K562 (cell line): ENCODE data around the gene HECW1. TPM values are rescaled to one million over a fixed set of nuclear protein-coding genes. Genes with fewer than 3 reads are reported as not detected.

ENCODE experiments used
- ATAC-seq: fragments of 200-7000 bp; cut with Tn5 transposase; 3 replicates; pipeline ENCODE4 v1.9.1; 2020; ENCODE audit warnings: moderate library complexity
- BruUV-seq: library from RNA; stranded (reverse); fragments of 400-500 nt; replicated peaks from 2 replicates; lab custom pipeline; 2021; lab: Mats Ljungman, UMichigan
- CTCF ChIA-PET: fragments of 300-600 bp; formaldehyde crosslinking; extraction: SDS; loops from one replicate; lab custom pipeline; 2021; ENCODE audit warnings: low intra/inter-chr PET ratio; lab: Yijun Ruan, JAX
- POLR2A ChIA-PET: fragments of 300-600, 350-650 bp; sonication (Branson Sonifier 250); formaldehyde crosslinking; extraction: SDS; loops from one replicate; lab custom pipeline; 2021; ENCODE audit warnings: antibody characterized with exemption, inconsistent platforms; lab: Yijun Ruan, JAX
- DNase-seq, 4 experiments: peaks; one replicate each; pipeline versions ENCODE4 v3.0.0 to v3.0.0-alpha.2; 2011 to 2018; ENCODE audit warnings: low spot score in 3 of 4, mixed read lengths in 3 of 4; ENCODE audit errors: extremely low read depth in 1 of 4
- FAIRE-seq: peaks from 2 replicates; lab custom pipeline; 2011; peaks lifted over from hg19 to GRCh38; lab: Jason Lieb, UNC
- H2AFZ ChIP-seq: 2 replicates; pipeline ENCODE4 v1.6.0; 2011; ENCODE audit warnings: low read depth, low read length, control low read depth, inconsistent platforms
- H3K27ac ChIP-seq: fragments of 200-600 bp; 3 replicates; pipeline ENCODE4 v1.8.0; 2011; ENCODE audit warnings: low read depth, mild to moderate bottlenecking, control low read depth, inconsistent platforms, low read length, moderate library complexity, mixed read lengths; ENCODE audit errors: extremely low read depth
- H3K27me3 ChIP-seq, 2 experiments: fragments of 300-600 bp in 1 of 2; 2 replicates in 1 of 2; 3 replicates in 1 of 2; pipeline versions ENCODE4 v1.6.0 to v1.8.0; 2011; ENCODE audit warnings: inconsistent platforms in 2 of 2, low read length in 2 of 2, mild to moderate bottlenecking in 1 of 2, mixed read lengths in 1 of 2, moderate library complexity in 1 of 2; ENCODE audit not compliant: control insufficient read depth in 2 of 2, insufficient read depth in 2 of 2
- H3K36me3 ChIP-seq: fragments of 300-600 bp; 3 replicates; pipeline ENCODE4 v1.8.0; 2011; ENCODE audit warnings: mild to moderate bottlenecking, low read length, inconsistent platforms; ENCODE audit not compliant: control insufficient read depth, insufficient read depth
- H3K4me1 ChIP-seq, 2 experiments: fragments of 200-600 bp in 1 of 2; replicated peaks in 1 of 2; 2 replicates in 1 of 2; 3 replicates in 1 of 2; pipeline versions ENCODE4 v1.5.1 to v1.8.0; 2011; ENCODE audit warnings: inconsistent platforms in 2 of 2, low read length in 2 of 2, mild to moderate bottlenecking in 1 of 2, mixed read lengths in 1 of 2, moderate library complexity in 1 of 2; ENCODE audit not compliant: control insufficient read depth in 2 of 2, insufficient read depth in 2 of 2
- H3K4me2 ChIP-seq: 2 replicates; pipeline ENCODE4 v1.6.1; 2011; ENCODE audit warnings: low read length, control low read depth, inconsistent platforms, mixed read lengths; ENCODE audit not compliant: insufficient read depth
- H3K4me3 ChIP-seq: fragments of 200-600 bp; sonication (generic), shearing (Covaris generic); 2 replicates; pipeline ENCODE4 v1.5.1; 2016; ENCODE audit warnings: control low read depth, inconsistent platforms
- H3K79me2 ChIP-seq: fragments of 200-600 bp; 3 replicates; pipeline ENCODE4 v1.8.0; 2011; ENCODE audit warnings: low read length, inconsistent platforms; ENCODE audit not compliant: control insufficient read depth, insufficient read depth
- H3K9ac ChIP-seq, 2 experiments: 2 replicates each; pipeline versions ENCODE4 v1.6.0 to v1.6.1; 2011; ENCODE audit warnings: low read depth in 2 of 2, low read length in 2 of 2, control low read depth in 1 of 2, inconsistent platforms in 1 of 2, mild to moderate bottlenecking in 1 of 2, mixed read lengths in 1 of 2; ENCODE audit not compliant: insufficient read depth in 1 of 2
- H3K9me1 ChIP-seq: one replicate; pipeline ENCODE4 v1.6.0; 2011; ENCODE audit warnings: inconsistent platforms, mild to moderate bottlenecking, low read length, moderate library complexity; ENCODE audit not compliant: control insufficient read depth, insufficient read depth
- H3K9me3 ChIP-seq: replicated peaks from 2 replicates; pipeline ENCODE4 v1.5.1; 2011; ENCODE audit warnings: low read depth, low read length, inconsistent platforms; ENCODE audit not compliant: control insufficient read depth, insufficient read depth
- H4K20me1 ChIP-seq: replicated peaks from 2 replicates; pipeline ENCODE4 v1.6.1; 2011; ENCODE audit warnings: low read length, inconsistent platforms, mixed read lengths; ENCODE audit not compliant: control insufficient read depth, insufficient read depth
- AFF4 ChIP-seq: sonication (generic); formaldehyde crosslinking; IDR thresholded peaks from 2 replicates; pipeline ENCODE4 v1.8.0; 2023; ENCODE audit warnings: mild to moderate bottlenecking, missing genetic modification reagents
- CHD2 ChIP-seq: IDR thresholded peaks from 2 replicates; pipeline ENCODE4 v1.6.1; 2011; ENCODE audit warnings: low read depth, low read length
- PRPF4 ChIP-seq: fragments of 200-400 bp; formaldehyde crosslinking; IDR thresholded peaks from one replicate; pipeline ENCODE4 v1.6.1; 2017; ENCODE audit warnings: low read length, low read depth, mild to moderate bottlenecking; ENCODE audit not compliant: insufficient read depth, poor library complexity, severe bottlenecking
- TFAP4 ChIP-seq: sonication (generic); formaldehyde crosslinking; IDR thresholded peaks from 2 replicates; pipeline ENCODE4 v1.8.0; 2022; ENCODE audit warnings: missing genetic modification reagents, mild to moderate bottlenecking, moderate library complexity, borderline replicate concordance
- ZNF75A ChIP-seq: fragments of 450-650 bp; formaldehyde crosslinking; IDR thresholded peaks from 2 replicates; pipeline ENCODE4 v1.4.0; 2020; ENCODE audit warnings: mild to moderate bottlenecking
- WGBS: fragments of 100-300 bp; shearing (Covaris generic); methylation state at CpG from one replicate; pipeline ENCODE4 v1.1.6; 2016; ENCODE audit warnings: low coverage, mixed read lengths; ENCODE audit not compliant: insufficient coverage; ENCODE audit errors: missing lambda C conversion rate; 5-methylcytosine and 5-hydroxymethylcytosine counted together
- in situ Hi-C: fragments of 300-500 bp; cut with MboI; formaldehyde crosslinking; loops from 4 replicates; pipeline ENCODE4 v1.15.0; 2018; ENCODE audit warnings: inconsistent platforms, mixed read lengths
- intact Hi-C: fragments of 100-400 bp; cut with micrococcal nuclease; formaldehyde crosslinking; loops from 2 replicates; pipeline ENCODE4 v1.14.2; 2022
- polyA plus RNA-seq, 8 experiments: library from polyadenylated mRNA; depleted of rRNA in 4 of 8; stranded (reverse) in 5 of 8; unstranded in 3 of 8; fragments of >200 nt; fragmentation: Nextera tagmentation in 2 of 8; fragmentation: Illumina TruSeq in 1 of 8; extraction: Ambion mirVana in 2 of 8; extraction: Trizol in 1 of 8; gene quantifications; 2 replicates each; pipeline versions ENCODE4 v1.2.1 to v1.2.3, GENCODE V29; 2011 to 2014; ENCODE audit warnings: inconsistent platforms in 1 of 8, missing spikeins in 1 of 8
- total RNA-seq, 7 experiments: library from RNA; depleted of rRNA in 6 of 7; stranded (reverse); fragments of >200 nt in 6 of 7; fragmentation: Illumina TruSeq in 2 of 7; extraction: Trizol in 2 of 7; gene quantifications; 2 replicates each; pipeline versions ENCODE4 v1.2.1 to v1.2.3, GENCODE V29; 2011 to 2021; ENCODE audit warnings: low replicate concordance in 1 of 7
- TF ChIP-seq, protein P1 (sequence below): sonication (generic); formaldehyde crosslinking; IDR thresholded peaks from 2 replicates; pipeline ENCODE4 v1.8.0; 2022; ENCODE audit warnings: mild to moderate bottlenecking, missing genetic modification reagents

Gene HECW1
- total and polyA plus RNA-seq, 9 of the 15 experiments (the other 6 are each of a cell fraction or from before 2014, with no cell fraction given), result 0.07 to 0.31 (median 0.13) TPM; not detected in 4

DNA sequence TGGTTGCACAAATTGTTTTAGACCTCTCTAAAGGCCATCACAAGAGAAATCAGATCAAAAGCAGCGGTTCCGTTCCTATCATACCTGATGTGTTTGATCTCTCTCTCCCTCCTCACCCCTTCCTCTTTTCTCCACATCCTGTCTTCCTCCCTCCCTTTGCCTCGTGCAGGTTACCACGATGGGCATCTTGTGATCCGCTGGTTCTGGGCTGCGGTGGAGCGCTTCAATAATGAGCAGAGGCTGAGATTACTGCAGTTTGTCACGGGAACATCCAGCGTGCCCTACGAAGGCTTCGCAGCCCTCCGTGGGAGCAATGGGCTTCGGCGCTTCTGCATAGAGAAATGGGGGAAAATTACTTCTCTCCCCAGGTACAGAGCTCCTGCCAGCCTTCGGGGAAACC lies 442.0 kb downstream of the HECW1 start (continued):
- TF ChIP-seq, protein P1, sequence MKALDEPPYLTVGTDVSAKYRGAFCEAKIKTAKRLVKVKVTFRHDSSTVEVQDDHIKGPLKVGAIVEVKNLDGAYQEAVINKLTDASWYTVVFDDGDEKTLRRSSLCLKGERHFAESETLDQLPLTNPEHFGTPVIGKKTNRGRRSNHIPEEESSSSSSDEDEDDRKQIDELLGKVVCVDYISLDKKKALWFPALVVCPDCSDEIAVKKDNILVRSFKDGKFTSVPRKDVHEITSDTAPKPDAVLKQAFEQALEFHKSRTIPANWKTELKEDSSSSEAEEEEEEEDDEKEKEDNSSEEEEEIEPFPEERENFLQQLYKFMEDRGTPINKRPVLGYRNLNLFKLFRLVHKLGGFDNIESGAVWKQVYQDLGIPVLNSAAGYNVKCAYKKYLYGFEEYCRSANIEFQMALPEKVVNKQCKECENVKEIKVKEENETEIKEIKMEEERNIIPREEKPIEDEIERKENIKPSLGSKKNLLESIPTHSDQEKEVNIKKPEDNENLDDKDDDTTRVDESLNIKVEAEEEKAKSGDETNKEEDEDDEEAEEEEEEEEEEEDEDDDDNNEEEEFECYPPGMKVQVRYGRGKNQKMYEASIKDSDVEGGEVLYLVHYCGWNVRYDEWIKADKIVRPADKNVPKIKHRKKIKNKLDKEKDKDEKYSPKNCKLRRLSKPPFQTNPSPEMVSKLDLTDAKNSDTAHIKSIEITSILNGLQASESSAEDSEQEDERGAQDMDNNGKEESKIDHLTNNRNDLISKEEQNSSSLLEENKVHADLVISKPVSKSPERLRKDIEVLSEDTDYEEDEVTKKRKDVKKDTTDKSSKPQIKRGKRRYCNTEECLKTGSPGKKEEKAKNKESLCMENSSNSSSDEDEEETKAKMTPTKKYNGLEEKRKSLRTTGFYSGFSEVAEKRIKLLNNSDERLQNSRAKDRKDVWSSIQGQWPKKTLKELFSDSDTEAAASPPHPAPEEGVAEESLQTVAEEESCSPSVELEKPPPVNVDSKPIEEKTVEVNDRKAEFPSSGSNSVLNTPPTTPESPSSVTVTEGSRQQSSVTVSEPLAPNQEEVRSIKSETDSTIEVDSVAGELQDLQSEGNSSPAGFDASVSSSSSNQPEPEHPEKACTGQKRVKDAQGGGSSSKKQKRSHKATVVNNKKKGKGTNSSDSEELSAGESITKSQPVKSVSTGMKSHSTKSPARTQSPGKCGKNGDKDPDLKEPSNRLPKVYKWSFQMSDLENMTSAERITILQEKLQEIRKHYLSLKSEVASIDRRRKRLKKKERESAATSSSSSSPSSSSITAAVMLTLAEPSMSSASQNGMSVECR (CRISPR knock-in tag), result no peak
- TF ChIP-seq ZNF75A (CRISPR knock-in tag), result no peak

DNA sequence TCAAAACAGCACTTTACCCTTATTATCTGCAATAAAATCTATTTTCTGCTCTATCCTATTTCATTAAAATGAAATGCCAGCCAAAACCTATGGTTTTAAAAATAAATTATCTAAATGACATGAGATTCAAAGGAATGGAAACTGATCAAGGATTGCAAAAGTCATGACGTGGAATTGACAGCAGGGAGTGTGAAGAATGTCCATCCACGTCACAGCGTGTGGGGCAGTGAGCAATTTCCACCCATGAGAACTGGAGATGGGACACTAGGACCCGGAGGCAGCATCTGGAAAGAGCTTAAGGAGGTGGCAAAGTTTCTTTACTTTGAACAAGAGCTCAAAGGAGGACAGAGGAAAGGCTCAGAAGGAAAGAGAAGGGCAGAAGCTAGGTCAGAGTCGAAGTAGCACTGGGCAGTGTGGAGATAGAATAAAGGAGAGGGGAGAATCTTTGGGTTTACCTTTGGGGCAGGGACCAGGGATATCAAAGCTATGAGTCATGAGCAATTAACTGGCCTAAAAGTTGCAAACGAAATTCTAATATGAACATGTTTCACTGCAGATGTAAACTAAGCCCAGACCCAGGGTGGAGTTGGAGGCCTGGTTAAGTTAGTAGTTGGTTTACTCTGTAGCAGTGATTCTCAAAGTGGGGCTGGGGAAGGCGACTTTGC lies 445.5 kb downstream of the HECW1 start:
- 3% methylated on average over 7 of the region's 7 CpGs for WGBS
- no peak overlapping the region for H3K4me2 ChIP-seq
- H3K79me2 ChIP-seq, result no peaks in the 10 kb centered on the region
- H3K27ac ChIP-seq, result no peak overlapping the region
- no peaks in the 10 kb centered on the region for H3K9me3 ChIP-seq
- DNase-seq, result no peak
- no peak overlapping the region for H3K4me3 ChIP-seq
- no peaks in the 10 kb centered on the region for H3K4me1 ChIP-seq
- no peaks in the 10 kb centered on the region for H3K9me1 ChIP-seq
- no peaks in the 10 kb centered on the region for H3K36me3 ChIP-seq
- in situ Hi-C loops (no loop called here), intact Hi-C loops (no loop called here)
- no peak for ATAC-seq
- ChIA-PET POLR2A (interaction anchor here (0.6 to 1.7 kb wide), 4 partner anchors 11 to 647 kb away, joined by 4 read pairs; partner anchors contain the start of gene STK17A), CTCF (no interaction called here)
- no TSS peak for BruUV-seq
- H3K27me3 ChIP-seq, result peaks cover 46 to 60% of the 10 kb centered on the region in 2 experiments
- no peaks in the 10 kb centered on the region for H4K20me1 ChIP-seq
- H2AFZ ChIP-seq, result no peak overlapping the region
- no peak for FAIRE-seq
- no peak overlapping the region for H3K9ac ChIP-seq
- no peak for TF ChIP-seq AFF4 (CRISPR knock-in tag)
- no peak for TF ChIP-seq CHD2
- TF ChIP-seq PRPF4, result no peak
- no peak for TF ChIP-seq TFAP4
